ENCODE results near the gene PITPNM3.
"Not testable (repeated sequence)": the region's sequence is repeated elsewhere in the genome, so short reads cannot be mapped to it uniquely, and the experiment has no call there.

PITPNM3 gene

GRCh38 chr17:6494239-6494941 is 62.0 kb downstream of the PITPNM3 start:
- no peak for DNase-seq (ENCODE audit: low read depth, low spot score)
- no peak overlapping the region for H3K27ac ChIP-seq (ENCODE audit: low read length)
- no peaks in the 10 kb centered on the region for H3K36me3 ChIP-seq (ENCODE audit: control insufficient read depth, insufficient read depth, low read length)
- no peak overlapping the region for H3K4me3 ChIP-seq (ENCODE audit: low read length)
- no peaks in the 10 kb centered on the region for H3K9me3 ChIP-seq (ENCODE audit: control insufficient read depth, insufficient read depth, low read length)
- WGBS (ENCODE audit: insufficient coverage, insufficient read length) = no CpG with 5 or more reads among the region's 5 CpGs
- H3K4me1 ChIP-seq (ENCODE audit: control insufficient read depth, insufficient read depth, low read length) = peaks cover 12% of the 10 kb centered on the region
- H3K27me3 ChIP-seq (ENCODE audit: control insufficient read depth, insufficient read depth, low read length) = no peaks in the 10 kb centered on the region

GRCh38 chr17:6492892-6493674 is 63.3 kb downstream of the PITPNM3 start:
- H3K27me3 ChIP-seq (ENCODE audit: control insufficient read depth, insufficient read depth, low read length) = no peaks in the 10 kb centered on the region
- no peaks in the 10 kb centered on the region for H3K9me3 ChIP-seq (ENCODE audit: control insufficient read depth, insufficient read depth, low read length)
- WGBS (ENCODE audit: insufficient coverage, insufficient read length) = no CpG with 5 or more reads among the region's 4 CpGs
- no peak overlapping the region for H3K27ac ChIP-seq (ENCODE audit: low read length)
- H3K4me3 ChIP-seq (ENCODE audit: low read length) = no peak overlapping the region
- H3K36me3 ChIP-seq (ENCODE audit: control insufficient read depth, insufficient read depth, low read length) = no peaks in the 10 kb centered on the region
- peaks cover 12% of the 10 kb centered on the region for H3K4me1 ChIP-seq (ENCODE audit: control insufficient read depth, insufficient read depth, low read length)
- no peak for DNase-seq (ENCODE audit: low read depth, low spot score)

GRCh38 chr17:6491071-6491700 is 65.2 kb downstream of the PITPNM3 start:
- no peak overlapping the region for H3K27ac ChIP-seq (ENCODE audit: low read length)
- H3K4me3 ChIP-seq (ENCODE audit: low read length) = no peak overlapping the region
- no peaks in the 10 kb centered on the region for H3K36me3 ChIP-seq (ENCODE audit: control insufficient read depth, insufficient read depth, low read length)
- DNase-seq (ENCODE audit: low read depth, low spot score) = no peak
- no peaks in the 10 kb centered on the region for H3K27me3 ChIP-seq (ENCODE audit: control insufficient read depth, insufficient read depth, low read length)
- H3K9me3 ChIP-seq (ENCODE audit: control insufficient read depth, insufficient read depth, low read length) = no peaks in the 10 kb centered on the region
- H3K4me1 ChIP-seq (ENCODE audit: control insufficient read depth, insufficient read depth, low read length) = peaks cover 8% of the 10 kb centered on the region
- WGBS (ENCODE audit: insufficient coverage, insufficient read length) = no CpG with 5 or more reads among the region's 7 CpGs

- Histone ChIP-seq H3K9me3 (ENCODE audit: control insufficient read depth, insufficient read depth, low read length) (no peaks in the 10 kb centered on the region), H3K36me3 (ENCODE audit: control insufficient read depth, insufficient read depth, low read length) (no peaks in the 10 kb centered on the region), H3K4me3 (ENCODE audit: low read length) (no peak overlapping the region), H3K4me1 (ENCODE audit: control insufficient read depth, insufficient read depth, low read length) (peaks cover 5% of the 10 kb centered on the region), H3K27ac (ENCODE audit: low read length) (no peak overlapping the region), H3K27me3 (ENCODE audit: control insufficient read depth, insufficient read depth, low read length) (no peaks in the 10 kb centered on the region)
- no CpG with 5 or more reads among the region's 6 CpGs for WGBS (ENCODE audit: insufficient coverage, insufficient read length)
- no peak for DNase-seq (ENCODE audit: low read depth, low spot score)
These were observed 67.3 kb downstream of the PITPNM3 start for GRCh38 chr17:6489016-6489550.

- Histone ChIP-seq H3K9me3 (ENCODE audit: control insufficient read depth, insufficient read depth, low read length) (no peaks in the 10 kb centered on the region), H3K27ac (ENCODE audit: low read length) (no peak overlapping the region), H3K4me1 (ENCODE audit: control insufficient read depth, insufficient read depth, low read length) (peaks cover 7% of the 10 kb centered on the region), H3K36me3 (ENCODE audit: control insufficient read depth, insufficient read depth, low read length) (no peaks in the 10 kb centered on the region), H3K4me3 (ENCODE audit: low read length) (no peak overlapping the region), H3K27me3 (ENCODE audit: control insufficient read depth, insufficient read depth, low read length) (no peaks in the 10 kb centered on the region)
- WGBS (ENCODE audit: insufficient coverage, insufficient read length) = no CpG with 5 or more reads among the region's 6 CpGs
- DNase-seq (ENCODE audit: low read depth, low spot score) = no peak
These were observed 68.3 kb downstream of the PITPNM3 start for GRCh38 chr17:6488008-6488539.

GRCh38 chr17:6487251-6488007 is 68.9 kb downstream of the PITPNM3 start:
- Histone ChIP-seq H3K4me1 (ENCODE audit: control insufficient read depth, insufficient read depth, low read length) (peaks cover 7% of the 10 kb centered on the region), H3K36me3 (ENCODE audit: control insufficient read depth, insufficient read depth, low read length) (no peaks in the 10 kb centered on the region), H3K9me3 (ENCODE audit: control insufficient read depth, insufficient read depth, low read length) (no peaks in the 10 kb centered on the region), H3K4me3 (ENCODE audit: low read length) (no peak overlapping the region), H3K27ac (ENCODE audit: low read length) (no peak overlapping the region), H3K27me3 (ENCODE audit: control insufficient read depth, insufficient read depth, low read length) (no peaks in the 10 kb centered on the region)
- DNase-seq (ENCODE audit: low read depth, low spot score) = no peak
- WGBS (ENCODE audit: insufficient coverage, insufficient read length) = no CpG with 5 or more reads among the region's 13 CpGs

GRCh38 chr17:6485646-6486412 is 70.5 kb downstream of the PITPNM3 start:
- Histone ChIP-seq H3K27ac (ENCODE audit: low read length) (no peak overlapping the region), H3K36me3 (ENCODE audit: control insufficient read depth, insufficient read depth, low read length) (no peaks in the 10 kb centered on the region), H3K4me1 (ENCODE audit: control insufficient read depth, insufficient read depth, low read length) (peaks cover 7% of the 10 kb centered on the region), H3K4me3 (ENCODE audit: low read length) (no peak overlapping the region), H3K27me3 (ENCODE audit: control insufficient read depth, insufficient read depth, low read length) (no peaks in the 10 kb centered on the region), H3K9me3 (ENCODE audit: control insufficient read depth, insufficient read depth, low read length) (no peaks in the 10 kb centered on the region)
- no peak for DNase-seq (ENCODE audit: low read depth, low spot score)
- WGBS (ENCODE audit: insufficient coverage, insufficient read length) = no CpG with 5 or more reads among the region's 5 CpGs

GRCh38 chr17:6483507-6483906 is 72.8 kb downstream of the PITPNM3 start:
- Histone ChIP-seq H3K36me3 (ENCODE audit: control insufficient read depth, insufficient read depth, low read length) (no peaks in the 10 kb centered on the region), H3K27ac (ENCODE audit: low read length) (no peak overlapping the region), H3K4me1 (ENCODE audit: control insufficient read depth, insufficient read depth, low read length) (peaks cover 7% of the 10 kb centered on the region), H3K27me3 (ENCODE audit: control insufficient read depth, insufficient read depth, low read length) (no peaks in the 10 kb centered on the region), H3K4me3 (ENCODE audit: low read length) (no peak overlapping the region), H3K9me3 (ENCODE audit: control insufficient read depth, insufficient read depth, low read length) (no peaks in the 10 kb centered on the region)
- no peak for DNase-seq (ENCODE audit: low read depth, low spot score)
- WGBS (ENCODE audit: insufficient coverage, insufficient read length) = no CpG with 5 or more reads among the region's 16 CpGs

- not testable (repeated sequence) for H3K9me3 ChIP-seq (ENCODE audit: control insufficient read depth, insufficient read depth, low read length); H3K4me1 ChIP-seq (ENCODE audit: control insufficient read depth, insufficient read depth, low read length); H3K4me3 ChIP-seq (ENCODE audit: low read length); H3K36me3 ChIP-seq (ENCODE audit: control insufficient read depth, insufficient read depth, low read length); H3K27ac ChIP-seq (ENCODE audit: low read length); DNase-seq (ENCODE audit: low read depth, low spot score); H3K27me3 ChIP-seq (ENCODE audit: control insufficient read depth, insufficient read depth, low read length)
- WGBS (ENCODE audit: insufficient coverage, insufficient read length) = no CpG with 5 or more reads among the region's 10 CpGs
These were observed 73.6 kb downstream of the PITPNM3 start for GRCh38 chr17:6482796-6483195.

Data from iPS DF 6.9 (cell line).